H54 (cell line): Measurements from ENCODE around the gene CST5.
"Not testable (repeated sequence)": the region's sequence is repeated elsewhere in the genome, so short reads cannot be mapped to it uniquely, and the experiment has no call there.

Experiments
- DNase-seq: peaks from one replicate; pipeline ENCODE4 v3.0.0; 2011; ENCODE audit warnings: low spot score, mixed read lengths; ENCODE audit not compliant: insufficient read length
- FAIRE-seq: peaks from 3 replicates; lab custom pipeline; 2011; peaks lifted over from hg19 to GRCh38; lab: Jason Lieb, UNC
- POLR2A ChIP-seq: IDR thresholded peaks from 2 replicates; pipeline ENCODE4 v1.6.1; 2011; ENCODE audit warnings: low read depth, mild to moderate bottlenecking, low read length

The CST5 gene

DNA sequence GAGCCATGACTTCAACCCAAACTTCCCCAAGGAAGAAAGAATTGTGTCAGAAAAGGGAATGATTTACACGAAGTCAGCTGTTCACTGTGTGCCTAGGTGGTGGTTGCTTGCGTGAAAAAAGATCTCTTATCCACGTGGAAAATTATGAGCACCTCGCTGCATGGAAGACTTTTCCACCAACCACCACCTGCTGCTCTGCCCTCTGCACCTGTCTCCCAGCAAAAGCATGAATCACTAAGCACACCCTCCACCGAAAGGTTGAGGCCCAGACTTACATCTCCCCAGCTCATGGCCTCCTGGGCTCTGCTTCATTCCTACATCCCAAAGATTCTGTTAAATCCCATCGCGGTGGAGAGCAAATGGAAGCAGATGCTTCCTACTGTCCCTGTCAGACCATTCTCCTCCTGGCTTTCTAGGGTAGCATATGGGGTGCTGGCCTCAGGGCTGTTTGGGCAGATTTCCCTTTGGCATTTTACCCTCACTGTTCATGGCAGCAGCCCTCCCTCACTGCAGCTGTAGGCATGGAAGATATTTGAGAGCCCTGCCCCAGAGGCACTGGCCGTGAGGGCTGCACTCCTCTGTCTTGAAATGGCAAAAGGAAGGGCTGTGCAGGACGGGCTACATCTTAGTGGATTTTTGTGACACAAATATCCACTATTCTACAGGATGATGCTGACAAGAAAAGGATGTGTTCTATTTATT, 37.6 kb upstream of the CST5 start:
- no peak for TF ChIP-seq POLR2A
- DNase-seq (no peak), FAIRE-seq (no peak)

DNA sequence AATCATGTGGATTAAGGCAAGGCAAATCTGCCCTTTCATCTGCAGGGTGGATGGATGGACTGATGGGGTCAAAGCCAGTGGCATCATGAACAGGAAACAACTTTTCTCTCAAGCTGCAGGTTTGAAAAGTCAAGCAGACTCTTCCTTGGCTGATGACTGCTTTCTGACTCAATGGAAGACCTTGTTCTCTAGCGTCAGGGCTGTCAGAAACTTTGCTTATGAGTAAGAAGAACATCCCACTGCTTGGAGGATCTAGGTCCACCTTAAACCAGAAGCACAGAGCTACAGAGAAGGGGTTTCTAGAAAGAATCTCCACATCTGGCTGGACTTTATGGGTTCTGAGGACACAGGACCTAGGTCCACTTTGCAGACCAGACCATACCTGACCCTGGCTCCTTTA, 36.3 kb upstream of the CST5 start:
- no peak for FAIRE-seq
- TF ChIP-seq POLR2A = no peak
- no peak for DNase-seq

DNA sequence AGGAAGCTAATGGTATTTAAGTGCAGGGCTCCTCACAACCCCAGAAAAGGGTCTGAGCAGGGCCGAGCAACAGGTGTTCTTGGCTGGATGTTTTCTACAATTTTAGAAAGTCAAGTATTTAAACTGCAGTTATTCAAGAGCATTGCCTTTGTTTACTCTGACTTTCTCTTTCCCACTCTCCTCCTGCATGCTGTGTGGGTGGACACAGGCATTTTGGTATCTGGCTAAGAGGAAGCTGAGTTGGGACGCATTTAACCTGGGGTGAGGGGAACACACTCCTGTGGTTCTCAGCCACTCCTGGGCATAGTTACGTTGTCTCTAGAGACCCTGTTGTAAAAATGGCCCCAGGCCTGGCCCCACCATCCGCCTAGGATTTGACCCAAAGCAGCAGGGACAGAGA, 34.9 kb upstream of the CST5 start:
- not testable (repeated sequence) for DNase-seq, FAIRE-seq

GRCh38 chr20:23910210-23910609, 30.7 kb upstream of the CST5 start:
- TF ChIP-seq POLR2A = no peak
- FAIRE-seq (no peak), DNase-seq (no peak)

- DNase-seq (no peak), FAIRE-seq (no peak)
- no peak for TF ChIP-seq POLR2A
Measured at GRCh38 chr20:23909390-23909789, 29.8 kb upstream of the CST5 start.

GRCh38 chr20:23907579-23907978, 28.0 kb upstream of the CST5 start:
- FAIRE-seq (no peak), DNase-seq (no peak)
- TF ChIP-seq POLR2A = no peak

DNA sequence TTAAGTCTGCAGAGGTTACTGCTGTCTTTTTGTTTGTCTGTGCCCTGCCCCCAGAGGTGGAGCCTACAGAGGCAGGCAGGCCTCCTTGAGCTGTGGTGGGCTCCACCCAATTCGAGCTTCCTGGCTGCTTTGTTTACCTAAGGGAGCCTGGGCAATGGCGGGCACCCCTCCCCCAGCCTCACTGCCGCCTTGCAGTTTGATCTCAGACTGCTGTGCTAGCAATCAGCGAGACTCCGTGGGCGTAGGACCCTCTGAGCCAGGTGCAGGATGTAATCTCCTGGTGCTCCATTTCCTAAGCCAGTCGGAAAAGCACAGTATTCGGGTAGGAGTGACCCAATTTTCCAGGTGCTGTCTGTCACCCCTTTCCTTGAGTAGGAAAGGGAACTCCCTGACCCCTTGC, 22.8 kb upstream of the CST5 start:
- DNase-seq, FAIRE-seq: not testable (repeated sequence)

DNA sequence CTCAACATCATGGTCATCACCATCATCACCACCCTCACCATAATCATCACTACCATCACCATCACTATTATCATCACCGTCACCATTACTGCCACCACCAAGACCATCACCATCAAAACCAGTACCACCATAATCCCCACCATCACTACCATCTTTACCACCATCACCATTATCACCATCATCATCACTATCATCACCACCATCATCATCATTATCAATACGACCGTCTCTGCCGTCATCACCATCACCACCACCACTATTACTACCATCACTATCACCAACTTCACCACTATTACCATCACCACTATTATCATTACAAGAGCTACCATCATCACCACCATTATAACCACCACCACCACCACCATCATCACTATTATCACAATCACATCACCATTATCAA, 11.3 kb upstream of the CST5 start:
- not testable (repeated sequence) for DNase-seq, FAIRE-seq

- peak; percentile 28 for DNase-seq
- FAIRE-seq = no peak
- no peak for TF ChIP-seq POLR2A
Measured at GRCh38 chr20:23889775-23890187, 10.2 kb upstream of the CST5 start.

DNA sequence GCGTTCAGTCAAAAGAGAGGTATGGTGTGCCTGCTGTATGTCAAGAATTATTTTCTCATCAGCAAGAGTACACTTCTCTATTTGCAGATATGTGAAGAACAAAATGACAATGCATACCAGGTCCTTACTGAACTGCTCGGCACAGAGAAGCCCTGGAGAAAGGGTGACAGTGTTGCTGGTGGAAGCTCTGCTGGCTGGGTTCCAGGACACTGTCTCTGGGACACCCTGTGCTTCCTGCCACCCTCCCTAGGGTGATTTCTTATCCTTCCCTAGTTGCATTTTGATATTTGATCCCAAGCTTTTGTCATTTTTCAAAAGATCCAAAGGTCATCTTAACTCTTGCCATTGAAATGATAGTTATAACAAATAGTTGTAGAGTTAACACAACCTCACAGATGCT, 8.3 kb upstream of the CST5 start:
- DNase-seq (no peak), FAIRE-seq (no peak)
- no peak for TF ChIP-seq POLR2A

GRCh38 chr20:23884771-23885162, 5.2 kb upstream of the CST5 start:
- DNase-seq (no peak), FAIRE-seq (no peak)
- TF ChIP-seq POLR2A = no peak

DNA sequence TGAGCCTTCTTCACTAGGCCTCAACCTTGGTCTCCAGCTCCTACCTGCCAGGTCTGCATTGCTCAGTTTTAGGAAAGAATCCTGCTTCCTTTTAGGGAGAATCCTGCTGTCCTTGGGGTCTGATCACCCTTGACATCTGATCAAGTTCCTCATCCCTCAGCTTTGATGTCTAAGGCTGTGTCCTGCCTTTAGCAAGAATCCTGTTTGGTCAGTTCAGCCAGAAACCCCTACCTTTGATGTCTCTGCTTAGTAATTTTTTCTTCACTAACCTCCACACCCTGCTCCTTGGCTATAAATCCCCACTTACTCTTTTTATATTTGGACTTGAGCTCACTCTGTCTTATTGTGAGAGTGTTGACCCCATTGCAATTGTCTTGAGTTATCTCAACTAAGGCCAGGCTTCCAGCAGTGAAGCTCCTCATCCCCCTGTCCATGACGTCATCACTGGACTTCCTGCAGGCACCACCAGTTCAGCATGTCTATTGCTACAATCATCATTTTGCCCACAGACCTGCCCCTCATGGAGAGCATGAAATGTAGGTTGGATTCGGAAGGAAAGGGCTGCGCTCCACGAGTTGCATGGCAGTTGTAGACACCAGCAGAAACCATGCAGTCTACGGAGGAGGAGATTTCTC, 4.7 kb upstream of the CST5 start:
- no peak for TF ChIP-seq POLR2A
- DNase-seq = no peak
- no peak for FAIRE-seq

GRCh38 chr20:23881371-23881770, 1.8 kb upstream of the CST5 start:
- no peak for FAIRE-seq
- TF ChIP-seq POLR2A = no peak
- DNase-seq = no peak

- DNase-seq (no peak), FAIRE-seq (no peak)
- no peak for TF ChIP-seq POLR2A
Measured at GRCh38 chr20:23880417-23880816, 869 bp upstream of the CST5 start.

- DNase-seq = no peak
- FAIRE-seq = no peak
- TF ChIP-seq POLR2A = no peak
Measured at GRCh38 chr20:23879811-23880374, 345 bp upstream of the CST5 start.
